Keratinocyte (primary cell): Measurements from ENCODE around the gene RTEL1. TPM values are rescaled to one million over a fixed set of nuclear protein-coding genes. Genes with fewer than 3 reads are reported as not detected.

Source experiments
- DNase-seq: peaks from one replicate; pipeline ENCODE4 v3.0.0-alpha.2; 2011; ENCODE audit warnings: low read depth, missing footprints, low spot score
- FAIRE-seq: peaks from 2 replicates; lab custom pipeline; 2011; peaks lifted over from hg19 to GRCh38; lab: Jason Lieb, UNC
- H2AFZ ChIP-seq: 2 replicates; pipeline ENCODE4 v1.6.0; 2012; ENCODE audit warnings: low read length, control low read depth, inconsistent platforms; ENCODE audit not compliant: control insufficient read depth
- H3K27ac ChIP-seq: 2 replicates; pipeline ENCODE4 v1.5.1; 2011; ENCODE audit warnings: low read length; ENCODE audit not compliant: control insufficient read depth, insufficient read depth
- H3K27me3 ChIP-seq: 3 replicates; pipeline ENCODE4 v1.6.0; 2011; ENCODE audit warnings: low read length; ENCODE audit not compliant: control insufficient read depth, insufficient read depth; ENCODE audit errors: extremely low read depth
- H3K36me3 ChIP-seq, 2 experiments: 2 replicates in 1 of 2; 3 replicates in 1 of 2; pipeline ENCODE4 v1.5.1; 2011; ENCODE audit warnings: low read length in 2 of 2, mild to moderate bottlenecking in 1 of 2; ENCODE audit not compliant: control insufficient read depth in 2 of 2, insufficient read depth in 2 of 2; ENCODE audit errors: extremely low read depth in 1 of 2
- H3K4me1 ChIP-seq: 3 replicates; pipeline ENCODE4 v1.5.1; 2011; ENCODE audit warnings: low read length; ENCODE audit not compliant: control insufficient read depth, insufficient read depth; ENCODE audit errors: extremely low read depth
- H3K4me2 ChIP-seq: 3 replicates; pipeline ENCODE4 v1.6.0; 2011; ENCODE audit warnings: low read depth, low read length; ENCODE audit not compliant: control insufficient read depth, insufficient read depth; ENCODE audit errors: extremely low read depth
- H3K4me3 ChIP-seq, 3 experiments: fragments of 200-600 bp in 1 of 3; sonication (generic) in 1 of 3; 2 replicates in 2 of 3; 3 replicates in 1 of 3; pipeline ENCODE4 v1.5.1; 2011 to 2016; ENCODE audit warnings: low read length in 3 of 3, mild to moderate bottlenecking in 3 of 3, control low read depth in 2 of 3, inconsistent platforms in 1 of 3, low read depth in 1 of 3, mixed read lengths in 1 of 3, mixed run types in 1 of 3, moderate library complexity in 1 of 3; ENCODE audit not compliant: control insufficient read depth in 2 of 3, insufficient read depth in 2 of 3; ENCODE audit errors: extremely low read depth in 1 of 3
- H3K79me2 ChIP-seq: 2 replicates; pipeline ENCODE4 v1.6.0; 2012; ENCODE audit warnings: low read length; ENCODE audit not compliant: control insufficient read depth, insufficient read depth
- H3K9ac ChIP-seq: 3 replicates; pipeline ENCODE4 v1.6.0; 2011; ENCODE audit warnings: low read length; ENCODE audit not compliant: control insufficient read depth, insufficient read depth; ENCODE audit errors: extremely low read depth
- H3K9me1 ChIP-seq: 3 replicates; pipeline ENCODE4 v1.6.0; 2011; ENCODE audit warnings: low read length; ENCODE audit not compliant: control insufficient read depth, insufficient read depth; ENCODE audit errors: extremely low read depth
- H3K9me3 ChIP-seq: 2 replicates; pipeline ENCODE4 v1.5.1; 2012; ENCODE audit warnings: low read depth, low read length; ENCODE audit not compliant: control insufficient read depth
- H4K20me1 ChIP-seq: 3 replicates; pipeline ENCODE4 v1.6.0; 2011; ENCODE audit warnings: low read length; ENCODE audit not compliant: control insufficient read depth, insufficient read depth; ENCODE audit errors: extremely low read depth
- CTCF ChIP-seq, 3 experiments: IDR thresholded peaks in 1 of 3; conservative IDR thresholded peaks in 1 of 3; optimal IDR thresholded peaks in 1 of 3; 2 replicates in 2 of 3; 3 replicates in 1 of 3; pipeline versions ENCODE3 to v1.5.1; 2011; ENCODE audit warnings: low read length in 3 of 3, mild to moderate bottlenecking in 3 of 3, moderate library complexity in 2 of 3, control low read depth in 1 of 3, inconsistent platforms in 1 of 3; ENCODE audit not compliant: insufficient read depth in 2 of 3; ENCODE audit errors: extremely low read depth in 1 of 3
- EZH2 ChIP-seq: IDR thresholded peaks from one replicate; pipeline ENCODE4 v1.6.1; 2012; ENCODE audit warnings: inconsistent platforms, mild to moderate bottlenecking, low read length, moderate library complexity
- dilution Hi-C: fragments of 300-500 bp; cut with MboI; formaldehyde crosslinking; loops from one replicate; pipeline ENCODE4 v1.7.0; 2020; ENCODE audit warnings: low sequenced_read_pairs; ENCODE audit not compliant: extremely low pct_ligation_motif_present
- polyA plus RNA-seq, 5 experiments: library from polyadenylated mRNA; depleted of rRNA in 3 of 5; stranded (reverse) in 3 of 5; stranded (forward) in 1 of 5; unstranded in 1 of 5; fragments of >200 nt; gene quantifications; 1 replicate in 1 of 5; 2 replicates in 3 of 5; 3 replicates in 1 of 5; pipeline versions ENCODE4 v1.2.1 to v1.2.3, GENCODE V29; 2011 to 2012; ENCODE audit warnings: missing spikeins in 2 of 5, low read depth in 1 of 5, low replicate concordance in 1 of 5

The RTEL1 gene
- polyA plus RNA-seq, 1 donor (not counting 4 experiments of a cell fraction or from before 2014, with no cell fraction given), result 12.4 TPM

GRCh38 chr20:63740070-63740626, 82.0 kb downstream of the RTEL1 start:
- peak overlapping the region; percentile 69 for H3K9ac ChIP-seq
- TF ChIP-seq CTCF (optimal IDR thresholded peaks at IDR 0.05 in 1 of 3, IDR thresholded peaks at IDR 0.05 in 1 of 3, conservative IDR thresholded peaks at IDR 0.05 in 1 of 3; ENCODE audit: extremely low read depth in 1 of 3, insufficient read depth in 2 of 3, low read length in 3 of 3) (no peak), EZH2 (no peak)
- DNase-seq (no peak), FAIRE-seq (no peak)
- peak overlapping the region; percentile 12 for H2AFZ ChIP-seq
- H4K20me1 ChIP-seq, result no peaks in the 10 kb centered on the region
- H3K4me3 ChIP-seq, result peak overlapping the region; percentile 51 to 79 (median 73)
- H3K79me2 ChIP-seq, result no peaks in the 10 kb centered on the region
- peaks cover 30% of the 10 kb centered on the region for H3K4me1 ChIP-seq
- dilution Hi-C loops, result no loop called here
- H3K36me3 ChIP-seq, result peaks cover 10 to 13% of the 10 kb centered on the region in 2 experiments
- no peaks in the 10 kb centered on the region for H3K9me3 ChIP-seq
- H3K27me3 ChIP-seq, result no peaks in the 10 kb centered on the region
- peak overlapping the region; percentile 28 for H3K27ac ChIP-seq
- peak overlapping the region; percentile 85 for H3K4me2 ChIP-seq
- H3K9me1 ChIP-seq, result no peaks in the 10 kb centered on the region

- no peaks in the 10 kb centered on the region for H3K27me3 ChIP-seq
- H3K79me2 ChIP-seq, result no peaks in the 10 kb centered on the region
- H2AFZ ChIP-seq, result peak overlapping the region; percentile 32
- FAIRE-seq (peak; percentile 69), DNase-seq (peak; percentile 30)
- H3K4me2 ChIP-seq, result peak overlapping the region; percentile 85
- peaks cover 30% of the 10 kb centered on the region for H3K4me1 ChIP-seq
- peak overlapping the region; percentile 28 for H3K27ac ChIP-seq
- H4K20me1 ChIP-seq, result no peaks in the 10 kb centered on the region
- dilution Hi-C loops, result no loop called here
- no peaks in the 10 kb centered on the region for H3K9me1 ChIP-seq
- H3K9ac ChIP-seq, result peak overlapping the region; percentile 69
- H3K4me3 ChIP-seq, result peak overlapping the region; percentile 51 to 79 (median 73)
- no peaks in the 10 kb centered on the region for H3K9me3 ChIP-seq
- peaks cover 8 to 12% of the 10 kb centered on the region in 2 experiments for H3K36me3 ChIP-seq
- TF ChIP-seq CTCF (optimal IDR thresholded peaks at IDR 0.05 in 1 of 3, IDR thresholded peaks at IDR 0.05 in 1 of 3, conservative IDR thresholded peaks at IDR 0.05 in 1 of 3; ENCODE audit: extremely low read depth in 1 of 3, insufficient read depth in 2 of 3, low read length in 3 of 3) (peak in 1 of 3 experiments; percentile 34), EZH2 (no peak)
Observed at GRCh38 chr20:63740627-63741353, 82.7 kb downstream of the RTEL1 start.
